GM18519 (cell line): ENCODE data around the gene RASSF3.
"Not testable (repeated sequence)": the region's sequence is repeated elsewhere in the genome, so short reads cannot be mapped to it uniquely, and the experiment has no call there.

Experiments used
- ATAC-seq: cut with Tn5 transposase; IDR thresholded peaks from one replicate; pipeline ENCODE4 v1.9.1; 2021; ENCODE audit warnings: mild to moderate bottlenecking, moderate library complexity; ENCODE audit not compliant: unreplicated experiment, low FRiP score

Gene RASSF3

GRCh38 chr12:64685605-64686004 is 75.3 kb downstream of the RASSF3 start:
- no peak for ATAC-seq

- ATAC-seq = no peak
These were observed 77.5 kb downstream of the RASSF3 start for GRCh38 chr12:64687816-64688215.

- ATAC-seq = no peak
These were observed 77.9 kb downstream of the RASSF3 start for GRCh38 chr12:64688219-64688618.

- no peak for ATAC-seq
These were observed 78.4 kb downstream of the RASSF3 start for GRCh38 chr12:64688715-64689114.

- ATAC-seq = not testable (repeated sequence)
These were observed 79.9 kb downstream of the RASSF3 start for GRCh38 chr12:64690236-64690635.

GRCh38 chr12:64691227-64691794 is 81.0 kb downstream of the RASSF3 start:
- no peak for ATAC-seq

- no peak for ATAC-seq
These were observed 81.7 kb downstream of the RASSF3 start for GRCh38 chr12:64691795-64692583.

GRCh38 chr12:64694130-64695040 is 84.1 kb downstream of the RASSF3 start:
- ATAC-seq = no peak

- no peak for ATAC-seq
These were observed 85.3 kb downstream of the RASSF3 start for GRCh38 chr12:64695550-64695949.

GRCh38 chr12:64696080-64696741 is 85.9 kb downstream of the RASSF3 start:
- ATAC-seq = no peak

- no peak for ATAC-seq
These were observed 89.3 kb downstream of the RASSF3 start for GRCh38 chr12:64699504-64700115.

GRCh38 chr12:64700532-64700931 is 90.2 kb downstream of the RASSF3 start:
- ATAC-seq = no peak

GRCh38 chr12:64701283-64701682 is 91.0 kb downstream of the RASSF3 start:
- no peak for ATAC-seq

GRCh38 chr12:64706306-64706705 is 96.0 kb downstream of the RASSF3 start:
- no peak for ATAC-seq

- ATAC-seq = no peak
These were observed 96.6 kb downstream of the RASSF3 start for GRCh38 chr12:64706857-64707256.

GRCh38 chr12:64707362-64707761 is 97.1 kb downstream of the RASSF3 start:
- ATAC-seq = no peak

GRCh38 chr12:64707926-64708325 is 97.6 kb downstream of the RASSF3 start:
- ATAC-seq = no peak

GRCh38 chr12:64709429-64709828 is 99.1 kb downstream of the RASSF3 start:
- no peak for ATAC-seq

- ATAC-seq = no peak
These were observed 103.1 kb downstream of the RASSF3 start for GRCh38 chr12:64713376-64713775.

GRCh38 chr12:64714551-64714968 is 104.3 kb downstream of the RASSF3 start:
- peak; percentile 69 for ATAC-seq
